ENCODE measurements around the gene ENOX2.
"Not testable (repeated sequence)": the region's sequence is repeated elsewhere in the genome, so short reads cannot be mapped to it uniquely, and the experiment has no call there.

The ENOX2 gene

GRCh38 chrX:130825525-130825924 is 77.5 kb downstream of the ENOX2 start:
- FAIRE-seq = no peak

GRCh38 chrX:130819367-130819766 is 83.6 kb downstream of the ENOX2 start:
- FAIRE-seq = not testable (repeated sequence)

- not testable (repeated sequence) for FAIRE-seq
These were observed 89.1 kb downstream of the ENOX2 start for GRCh38 chrX:130813932-130814331.

GRCh38 chrX:130810561-130810960 is 92.4 kb downstream of the ENOX2 start:
- no peak for FAIRE-seq

DNA sequence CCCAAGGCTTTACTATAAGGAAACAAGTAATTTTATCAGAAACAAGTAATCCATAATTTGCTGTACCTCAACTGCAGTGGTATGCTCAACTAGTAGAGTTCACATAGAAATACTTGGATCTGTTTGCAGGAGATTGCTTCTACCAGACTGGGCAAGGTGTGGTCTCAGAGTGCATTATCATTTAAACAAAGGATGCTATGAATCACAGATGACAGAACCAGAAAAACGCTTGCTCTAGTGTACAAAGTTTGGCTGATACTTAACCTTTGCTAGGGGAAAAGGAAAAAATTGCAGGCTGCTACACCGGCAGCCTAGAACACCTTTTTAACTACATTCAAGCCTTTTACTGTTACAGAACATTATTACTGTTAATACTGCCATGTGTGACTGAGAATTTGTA is 97.1 kb downstream of the ENOX2 start:
- no peak for FAIRE-seq

DNA sequence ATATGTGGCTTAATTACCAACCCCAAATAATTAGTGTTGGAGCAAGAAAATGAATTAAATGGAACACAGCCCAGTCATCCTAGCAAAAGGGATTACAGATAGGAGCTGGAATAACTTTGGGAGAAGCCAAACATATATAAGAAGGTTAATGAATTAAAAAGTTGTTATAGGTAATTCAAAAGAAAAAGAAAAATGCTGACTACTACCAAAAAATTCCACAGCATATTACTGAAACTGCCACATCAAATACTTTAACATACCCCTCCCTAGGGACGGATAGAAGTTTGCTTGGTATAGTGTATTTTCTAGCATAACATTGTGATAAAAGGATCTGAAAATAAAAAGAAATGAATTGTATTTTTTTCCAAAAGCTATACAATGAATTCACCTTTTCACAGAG is 99.5 kb downstream of the ENOX2 start:
- FAIRE-seq = no peak

GRCh38 chrX:130801901-130802300 is 101.1 kb downstream of the ENOX2 start:
- no peak for FAIRE-seq

DNA sequence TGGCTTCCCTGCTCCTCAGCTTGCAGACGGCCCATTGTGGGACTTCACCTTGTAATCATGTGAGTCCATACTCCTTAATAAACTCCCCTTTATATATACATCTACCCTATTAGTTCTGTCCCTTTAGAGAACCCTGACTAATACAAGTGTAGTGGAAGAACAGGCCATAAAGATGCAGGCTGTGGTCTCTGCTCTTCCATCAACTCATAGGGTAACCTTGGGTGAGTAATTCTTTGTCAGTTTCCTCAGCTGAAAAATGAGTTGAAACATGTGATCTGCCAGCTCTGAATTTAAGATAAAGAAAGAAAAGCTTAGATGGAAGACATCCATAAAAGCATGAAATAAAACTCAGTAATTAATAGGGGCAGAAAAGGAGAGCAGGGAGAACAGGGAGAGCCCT is 103.6 kb downstream of the ENOX2 start:
- FAIRE-seq = no peak

GRCh38 chrX:130793975-130794374 is 109.0 kb downstream of the ENOX2 start:
- no peak for FAIRE-seq

GRCh38 chrX:130791870-130792269 is 111.1 kb downstream of the ENOX2 start:
- FAIRE-seq = not testable (repeated sequence)

- FAIRE-seq = no peak
These were observed 113.2 kb downstream of the ENOX2 start for GRCh38 chrX:130789793-130790192.

GRCh38 chrX:130788786-130789581 is 114.0 kb downstream of the ENOX2 start:
- FAIRE-seq = no peak

GRCh38 chrX:130786030-130786429 is 117.0 kb downstream of the ENOX2 start:
- FAIRE-seq = no peak

DNA sequence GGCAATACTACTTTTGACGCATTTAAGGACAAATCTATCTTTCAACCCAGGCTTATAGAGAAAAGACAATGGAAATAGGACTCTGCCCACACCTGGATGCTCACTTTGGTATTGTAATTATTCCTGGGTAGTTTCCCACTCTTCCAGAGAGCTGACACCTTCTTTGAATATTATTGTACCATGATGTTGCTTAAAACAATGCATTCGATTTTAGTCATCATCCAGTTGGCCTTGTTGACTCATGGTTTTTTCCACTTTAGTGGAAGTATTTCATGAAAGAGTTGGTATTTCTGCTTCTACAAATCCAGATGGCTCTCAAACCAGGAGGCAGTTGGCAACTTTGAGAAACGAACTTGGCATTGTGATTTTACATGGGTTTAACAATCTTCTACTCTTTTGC is 124.2 kb downstream of the ENOX2 start:
- no peak for FAIRE-seq

DNA sequence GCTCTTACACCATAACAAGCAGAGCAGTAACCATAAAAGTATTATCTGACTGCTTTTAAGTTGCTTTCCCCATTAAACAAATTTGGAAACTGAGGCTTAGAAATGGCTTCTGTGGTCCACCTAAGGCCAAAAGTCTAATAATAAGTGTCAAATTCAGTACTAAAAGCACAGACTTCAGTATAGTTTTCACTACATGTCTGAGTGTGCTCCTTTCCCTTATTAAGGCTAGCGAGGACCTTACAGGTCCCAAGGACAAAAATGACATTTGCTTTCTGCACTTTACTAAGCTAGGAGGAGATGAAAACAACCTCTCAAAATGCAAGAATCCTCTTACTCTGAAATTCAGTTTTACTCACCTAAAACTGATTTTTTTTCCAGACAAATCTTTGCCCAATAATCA is 127.2 kb downstream of the ENOX2 start:
- no peak for FAIRE-seq

DNA sequence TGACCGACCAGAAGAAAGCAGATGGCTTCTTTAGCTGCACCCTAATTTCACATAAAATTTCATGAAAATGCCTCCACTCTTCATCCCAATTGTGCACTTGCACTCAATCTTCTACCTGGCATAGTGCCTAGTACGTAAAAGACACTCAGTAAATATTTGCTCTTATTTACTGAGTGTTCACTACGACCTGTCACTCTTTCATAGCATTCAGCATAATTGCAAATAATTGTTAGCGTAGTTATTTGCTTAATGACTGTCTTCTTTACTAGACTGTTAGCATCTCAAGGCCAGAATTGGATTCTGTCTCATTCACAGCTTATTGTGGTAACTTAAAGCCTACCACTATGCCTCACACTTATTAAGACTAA is 130.2 kb downstream of the ENOX2 start:
- no peak for FAIRE-seq

DNA sequence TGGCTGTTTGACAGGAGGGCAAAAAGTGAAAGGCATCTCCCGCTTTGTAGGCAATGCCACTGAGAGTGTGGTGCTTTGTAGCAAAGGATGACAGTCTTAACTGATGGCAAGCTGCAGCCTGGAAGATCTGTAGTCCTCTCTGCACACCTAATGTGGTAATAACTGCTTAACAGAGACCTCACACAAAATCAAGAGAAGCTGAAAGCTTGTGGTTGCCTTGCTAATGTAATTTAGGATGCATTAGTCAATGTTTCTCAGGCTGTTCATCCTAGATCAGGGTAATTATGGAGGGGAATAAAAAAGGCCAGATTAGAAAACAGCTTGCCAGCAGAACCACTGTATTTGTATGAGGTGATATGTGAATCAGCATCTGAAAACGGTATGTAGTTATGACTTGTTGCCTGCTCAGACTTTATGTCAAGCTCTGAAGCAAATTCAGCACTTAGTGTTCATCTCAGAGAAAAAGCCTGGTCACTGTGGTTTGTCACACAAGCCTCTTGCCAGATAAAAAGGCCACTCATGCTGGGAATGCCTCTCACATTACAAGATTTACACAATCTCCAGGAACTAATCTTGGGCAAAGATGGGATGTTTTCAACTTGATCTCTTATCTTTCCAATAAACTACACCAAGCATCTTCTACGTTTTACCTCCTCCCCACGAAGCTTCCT is 130.8 kb downstream of the ENOX2 start:
- FAIRE-seq = no peak

GRCh38 chrX:130771648-130772047 is 131.4 kb downstream of the ENOX2 start:
- no peak for FAIRE-seq

- FAIRE-seq = no peak
These were observed 131.8 kb downstream of the ENOX2 start for GRCh38 chrX:130771230-130771629.

DNA sequence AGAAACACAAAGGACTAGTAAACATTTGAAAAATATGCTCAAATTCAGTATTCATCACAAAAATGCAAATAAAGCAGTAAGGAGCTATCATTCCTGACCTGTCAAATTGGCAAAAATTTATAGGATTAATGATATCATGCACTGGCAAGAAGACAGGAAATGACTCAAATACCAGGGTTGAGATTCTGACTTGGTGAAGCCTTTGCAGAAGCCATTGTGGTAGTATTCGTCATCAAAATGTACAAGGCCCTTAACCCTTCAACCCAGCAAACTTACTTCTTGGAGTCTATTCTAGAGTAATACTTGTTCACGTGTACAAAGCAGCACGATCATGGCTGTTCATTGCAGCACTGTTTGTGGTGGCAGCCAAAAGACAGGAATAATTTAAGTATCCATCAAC is 132.4 kb downstream of the ENOX2 start:
- no peak for FAIRE-seq

GRCh38 chrX:130769835-130770234 is 133.2 kb downstream of the ENOX2 start:
- FAIRE-seq = no peak

GRCh38 chrX:130758072-130758471 is 144.9 kb downstream of the ENOX2 start:
- no peak for FAIRE-seq

DNA sequence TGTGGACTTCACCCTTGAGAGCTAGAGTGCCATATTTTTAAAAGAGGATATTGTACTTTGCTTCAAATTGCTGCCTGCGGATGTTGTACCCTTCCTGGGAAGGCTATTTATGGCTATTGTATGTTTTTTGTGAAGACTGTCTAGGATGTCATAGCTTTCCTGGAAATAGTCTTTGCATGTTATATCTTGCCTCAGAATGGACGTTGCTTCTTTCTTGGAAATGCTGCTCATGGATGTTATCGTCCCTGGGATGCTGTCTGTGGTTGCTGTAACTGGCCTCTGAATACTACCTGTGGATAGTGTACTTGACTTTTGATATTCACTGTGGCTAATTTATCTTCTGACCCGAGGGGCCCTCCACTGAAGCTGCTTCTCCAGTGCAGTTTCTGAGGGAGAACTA is 146.8 kb downstream of the ENOX2 start:
- FAIRE-seq = no peak

- FAIRE-seq = no peak
These were observed 148.7 kb downstream of the ENOX2 start for GRCh38 chrX:130754353-130754752.

All from islet of Langerhans (tissue), 1 donor.